Suppressor macrophage (primary cell): ENCODE measurements around the gene ECHDC3.

Experiments used
- DNase-seq, 4 experiments: peaks; one replicate each; pipeline ENCODE4 v3.0.0-alpha.2; 2020 to 2022

The ECHDC3 gene

DNA sequence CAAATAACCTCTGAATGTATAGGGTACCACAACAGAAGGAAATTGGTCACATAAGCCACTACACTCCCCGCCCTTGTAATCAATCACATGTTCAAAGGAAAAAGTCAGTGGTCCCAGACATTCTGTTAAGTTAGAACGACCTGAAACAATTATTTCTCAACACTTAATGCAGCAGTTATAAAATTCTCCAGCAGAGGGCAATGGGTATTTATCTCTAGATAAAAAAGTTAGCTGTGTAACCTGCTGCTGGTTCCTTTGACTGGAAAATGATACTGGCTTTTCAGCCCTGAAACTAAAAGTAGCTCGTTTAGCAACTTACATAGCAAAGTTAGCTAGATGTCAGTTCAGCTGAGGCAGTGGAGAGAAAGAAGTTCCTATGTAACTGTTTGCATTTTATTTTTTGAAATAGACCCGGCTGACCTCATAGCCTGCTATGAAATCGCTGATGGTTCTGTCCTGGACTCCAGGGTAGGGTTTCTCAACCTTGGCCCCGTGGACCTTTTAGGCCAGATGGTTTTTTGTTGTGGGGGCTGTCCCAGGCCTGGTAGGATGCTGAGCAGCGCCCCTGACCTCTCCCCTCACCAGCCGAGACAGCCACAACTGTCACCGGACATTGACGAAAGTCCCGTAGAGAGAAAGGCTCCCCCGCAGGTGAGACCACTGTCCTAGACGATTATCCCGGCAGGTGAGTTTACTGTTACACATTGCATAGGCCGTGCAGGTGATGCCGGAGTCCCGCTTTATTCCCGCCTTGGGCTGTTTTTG, 40.8 kb downstream of the ECHDC3 start:
- peak; percentile 32 to 78 (median 72) for DNase-seq

DNA sequence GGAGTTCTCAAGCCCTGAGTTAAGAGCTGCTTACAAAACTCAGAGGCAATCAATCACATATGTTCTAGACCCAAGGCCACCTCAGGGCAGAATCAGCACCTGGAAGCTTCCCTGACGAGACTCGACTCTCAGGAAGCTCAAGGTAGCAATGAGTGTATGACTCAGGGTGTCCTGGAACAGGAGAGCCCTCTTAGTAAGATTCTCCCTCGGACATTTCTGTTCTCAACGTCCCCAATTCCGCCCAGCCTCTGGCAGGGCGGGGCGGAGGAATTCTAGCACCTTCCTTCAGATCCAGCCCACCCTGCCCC, 41.3 kb downstream of the ECHDC3 start:
- no peak for DNase-seq

DNA sequence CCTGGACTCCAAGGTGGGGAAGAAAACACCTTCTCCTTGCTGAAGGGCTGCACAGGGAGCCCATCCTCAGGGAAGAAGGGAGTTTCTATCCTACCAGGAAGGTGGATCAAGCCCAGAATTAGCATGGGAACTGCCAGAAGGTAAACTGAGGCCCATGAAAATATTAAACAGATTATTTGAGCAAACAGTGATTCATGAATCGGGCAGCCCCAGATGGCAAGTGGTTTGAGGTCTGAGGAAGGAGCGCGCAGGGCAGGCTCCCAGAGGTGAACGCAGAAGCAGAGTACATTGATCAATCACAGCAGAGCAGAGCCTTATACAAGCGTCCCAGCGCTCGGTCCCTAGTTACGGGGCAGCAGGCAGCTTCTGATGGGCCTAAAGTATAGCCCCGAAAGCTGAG, 45.2 kb downstream of the ECHDC3 start:
- no peak for DNase-seq

DNA sequence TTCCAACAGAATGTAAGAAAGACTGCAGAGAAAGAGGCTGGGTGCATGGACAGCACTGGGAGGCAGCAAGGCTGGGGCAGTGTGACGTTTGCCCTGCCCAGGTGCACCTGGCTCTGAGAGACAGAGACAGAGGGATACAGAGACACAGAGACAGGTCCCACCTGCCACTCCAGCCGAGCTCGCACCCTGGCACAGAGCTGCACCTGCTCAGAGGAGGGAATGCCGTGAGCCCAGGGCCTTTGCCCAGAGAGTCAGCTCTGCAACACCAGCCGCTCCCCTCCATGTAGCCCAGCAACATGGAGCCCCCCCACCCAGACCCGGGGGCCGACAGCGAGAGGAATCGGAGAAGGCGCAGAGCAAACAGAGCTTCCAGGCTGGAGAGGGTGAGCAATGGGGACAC, 45.7 kb downstream of the ECHDC3 start:
- DNase-seq = no peak

DNA sequence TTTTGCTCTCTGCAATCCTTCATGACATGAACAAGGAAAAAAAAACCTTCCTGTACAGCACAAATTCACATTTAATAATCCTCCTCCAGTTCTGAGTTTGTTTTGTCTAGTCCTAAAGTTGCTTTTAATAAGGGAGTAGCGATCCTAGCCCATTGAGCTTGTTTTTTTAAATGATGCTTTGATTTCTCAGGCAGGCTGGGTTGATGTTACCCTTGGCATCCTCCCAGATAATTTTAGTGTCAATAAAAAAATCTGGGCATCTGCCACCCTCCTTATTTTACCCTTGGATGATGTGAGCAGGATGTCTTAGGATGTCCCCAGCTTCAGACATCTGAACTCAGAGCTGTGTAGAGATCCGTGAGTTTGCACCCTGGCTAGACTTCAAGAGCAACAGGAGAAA, 47.1 kb downstream of the ECHDC3 start:
- no peak for DNase-seq

DNA sequence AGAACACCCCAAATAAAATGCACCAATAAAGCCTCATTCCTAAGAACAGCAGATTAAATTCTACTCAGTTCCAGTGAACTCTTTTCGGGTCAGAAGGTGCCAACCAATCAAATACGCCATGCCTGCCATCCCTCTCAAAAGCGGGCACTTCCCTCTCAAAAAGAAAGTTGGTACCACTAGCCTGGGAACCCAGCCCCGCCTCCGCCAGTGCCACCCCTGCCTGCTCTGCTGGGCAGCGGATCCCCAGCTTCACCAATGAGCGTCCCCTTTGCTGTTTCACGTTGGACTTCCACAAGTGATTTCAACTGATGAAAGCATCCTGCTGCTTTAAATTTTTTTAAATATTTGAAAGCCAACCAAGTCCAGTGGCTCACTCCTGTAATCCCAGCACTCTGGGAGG, 47.8 kb downstream of the ECHDC3 start:
- no peak for DNase-seq

DNA sequence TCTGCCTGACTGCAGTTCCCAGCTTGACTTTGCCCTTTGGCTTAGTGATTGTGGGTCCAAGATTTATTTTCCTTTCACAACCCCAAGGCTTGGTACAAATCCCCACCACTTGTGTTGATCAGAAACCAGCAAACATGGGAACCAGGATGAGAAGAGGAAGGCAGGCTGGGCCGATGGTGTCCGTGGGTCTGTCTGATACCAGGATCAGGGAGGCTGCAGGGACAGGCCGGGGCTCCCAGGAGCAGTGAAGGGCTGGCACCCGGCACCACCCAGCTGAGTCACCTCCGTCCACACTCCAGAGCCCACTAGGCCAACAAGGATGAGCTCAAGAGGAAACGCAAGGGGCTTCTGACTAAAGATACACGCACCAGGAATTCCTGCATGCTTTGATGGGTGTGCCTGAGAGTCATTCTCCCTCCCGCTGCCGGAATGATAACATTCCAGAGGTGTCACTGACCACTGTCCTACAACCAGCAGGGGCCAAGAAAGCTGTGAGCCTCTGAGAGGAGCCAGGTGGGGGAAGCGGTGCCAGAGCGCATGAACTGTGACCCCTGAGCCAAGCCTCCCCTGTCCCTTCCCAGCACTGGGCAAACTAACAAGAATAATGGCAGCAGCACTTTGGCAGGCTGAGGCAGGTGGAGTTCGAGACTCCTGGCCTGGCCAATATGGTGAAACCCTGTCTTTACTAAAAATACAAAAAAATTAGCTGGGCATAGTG, 51.7 kb downstream of the ECHDC3 start:
- DNase-seq = no peak

DNA sequence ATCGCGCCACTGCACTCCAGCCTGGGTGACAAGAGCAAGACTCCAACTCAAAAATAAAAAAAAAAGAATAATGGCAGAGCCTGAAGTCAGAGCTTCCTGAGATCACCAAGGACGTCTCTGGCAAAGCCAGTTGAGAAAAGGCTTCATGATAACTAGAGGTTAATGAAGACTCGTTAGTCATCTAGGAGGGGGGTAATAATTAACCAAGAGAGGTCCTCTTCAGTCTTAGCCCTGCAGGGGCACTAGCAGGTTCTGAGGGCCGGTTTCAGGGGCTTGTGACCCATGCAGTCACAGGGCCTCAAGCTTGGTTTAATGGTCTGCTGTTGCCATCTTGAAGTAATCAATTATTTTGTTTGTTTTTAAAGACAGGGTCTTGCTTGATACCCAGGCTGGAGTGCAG, 52.4 kb downstream of the ECHDC3 start:
- no peak for DNase-seq

DNA sequence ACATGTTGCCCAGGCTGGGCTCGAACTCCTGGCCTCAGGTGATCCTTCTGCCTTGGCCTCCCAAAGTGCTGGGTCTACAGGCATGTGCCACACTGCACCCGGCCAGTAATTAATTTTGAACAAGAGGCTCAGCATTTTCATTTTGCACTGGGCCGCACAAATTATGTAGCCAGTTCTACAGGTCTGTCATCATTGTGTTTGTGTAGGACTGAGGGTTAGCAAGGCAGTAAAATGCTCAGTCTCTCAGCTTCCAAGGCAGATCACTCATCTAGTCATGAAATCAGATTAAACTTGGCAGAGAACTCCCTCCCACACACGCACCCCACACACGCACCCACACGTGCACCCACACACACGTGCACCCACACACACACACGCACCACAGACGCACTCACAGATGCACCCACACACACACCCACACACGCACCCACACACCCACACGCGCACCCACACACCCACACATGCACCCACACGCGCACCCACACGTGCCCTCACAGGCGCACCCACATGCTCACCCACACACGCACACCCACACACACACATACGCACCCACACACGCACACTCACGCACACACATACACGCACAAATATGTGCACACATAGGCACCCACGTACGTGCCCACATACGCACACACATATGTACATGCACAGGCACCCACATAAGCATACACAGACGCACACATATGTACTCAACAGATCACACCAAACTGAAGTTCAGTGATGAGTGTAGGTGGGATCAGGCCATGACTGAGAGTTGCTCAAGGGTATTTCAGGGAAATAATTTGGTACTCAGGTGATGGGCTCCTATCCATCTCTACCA, 53.1 kb downstream of the ECHDC3 start:
- no peak for DNase-seq

DNA sequence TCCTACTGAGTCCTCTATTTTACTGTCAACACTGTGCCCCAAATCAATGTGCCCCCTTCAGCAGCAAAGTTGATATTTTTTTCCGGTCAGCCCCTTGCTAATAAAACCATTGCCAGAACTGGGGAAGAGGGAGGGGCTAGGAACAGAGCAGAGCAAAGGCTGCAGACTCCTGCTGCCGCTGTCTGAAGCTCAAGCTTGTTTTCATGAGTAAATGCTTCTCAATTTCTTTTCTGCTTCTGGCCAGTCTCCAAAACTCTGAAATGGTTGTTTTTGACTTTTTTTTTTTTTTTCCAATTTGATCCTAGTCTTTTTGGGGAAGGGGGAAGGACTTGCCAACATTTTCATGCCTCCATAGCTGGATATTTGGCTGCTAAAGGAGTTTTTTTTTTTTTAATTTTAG, 54.3 kb downstream of the ECHDC3 start:
- DNase-seq = no peak

DNA sequence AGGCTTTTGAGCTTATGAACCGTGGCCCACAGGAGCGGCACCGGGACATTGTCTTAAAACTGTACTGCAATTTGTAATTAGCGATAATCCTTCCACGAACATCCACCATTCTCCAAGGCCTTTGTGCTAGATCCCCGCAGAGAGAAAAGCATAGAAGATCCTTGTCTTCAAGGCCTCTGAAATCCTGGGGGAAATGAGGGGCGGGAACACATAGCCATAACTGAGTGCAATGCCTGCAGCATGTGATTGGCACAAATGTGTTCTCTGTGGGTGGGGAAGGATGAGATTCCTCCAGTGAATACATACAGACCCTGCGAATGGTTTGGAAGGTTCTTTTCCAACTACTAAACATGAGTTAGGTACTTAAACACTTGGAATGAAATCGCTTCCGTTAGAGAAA, 55.1 kb downstream of the ECHDC3 start:
- no peak for DNase-seq

DNA sequence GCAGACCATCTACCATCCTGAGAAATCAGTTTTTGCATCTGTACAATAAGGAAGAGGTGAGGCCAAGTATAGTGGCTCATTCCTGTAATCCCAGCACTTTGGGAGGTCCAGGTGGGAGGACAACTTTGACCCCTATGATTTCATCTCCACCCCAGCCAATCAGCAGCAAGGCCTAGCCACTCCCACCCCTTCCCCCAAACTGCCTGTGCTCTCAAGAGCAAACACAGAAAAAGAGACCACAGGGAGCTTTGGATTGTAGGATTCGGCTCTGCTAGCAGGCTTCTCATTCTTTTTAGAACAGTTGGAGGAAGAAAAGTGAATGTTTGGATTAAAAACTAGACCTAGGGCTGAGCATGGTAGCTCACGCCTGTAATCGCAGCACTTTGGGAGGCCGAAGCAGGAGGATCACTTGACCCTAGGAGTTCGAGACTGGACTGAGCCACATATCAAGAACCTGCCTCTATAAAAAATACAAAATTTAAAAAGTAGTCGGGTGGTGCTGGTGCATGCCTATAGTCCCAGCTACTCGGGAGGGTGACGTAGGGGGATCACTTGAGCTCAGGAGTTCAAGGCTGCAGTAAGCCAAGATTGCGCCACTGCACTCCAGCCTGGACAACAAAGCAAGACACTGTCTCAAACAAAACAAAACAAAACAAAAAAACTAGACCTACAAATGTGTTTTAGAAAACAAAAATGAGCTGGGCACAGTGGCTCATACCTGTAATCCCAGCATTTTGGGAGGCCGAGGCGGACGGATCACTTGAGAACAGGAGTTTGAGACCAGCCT, 55.9 kb downstream of the ECHDC3 start:
- no peak for DNase-seq

DNA sequence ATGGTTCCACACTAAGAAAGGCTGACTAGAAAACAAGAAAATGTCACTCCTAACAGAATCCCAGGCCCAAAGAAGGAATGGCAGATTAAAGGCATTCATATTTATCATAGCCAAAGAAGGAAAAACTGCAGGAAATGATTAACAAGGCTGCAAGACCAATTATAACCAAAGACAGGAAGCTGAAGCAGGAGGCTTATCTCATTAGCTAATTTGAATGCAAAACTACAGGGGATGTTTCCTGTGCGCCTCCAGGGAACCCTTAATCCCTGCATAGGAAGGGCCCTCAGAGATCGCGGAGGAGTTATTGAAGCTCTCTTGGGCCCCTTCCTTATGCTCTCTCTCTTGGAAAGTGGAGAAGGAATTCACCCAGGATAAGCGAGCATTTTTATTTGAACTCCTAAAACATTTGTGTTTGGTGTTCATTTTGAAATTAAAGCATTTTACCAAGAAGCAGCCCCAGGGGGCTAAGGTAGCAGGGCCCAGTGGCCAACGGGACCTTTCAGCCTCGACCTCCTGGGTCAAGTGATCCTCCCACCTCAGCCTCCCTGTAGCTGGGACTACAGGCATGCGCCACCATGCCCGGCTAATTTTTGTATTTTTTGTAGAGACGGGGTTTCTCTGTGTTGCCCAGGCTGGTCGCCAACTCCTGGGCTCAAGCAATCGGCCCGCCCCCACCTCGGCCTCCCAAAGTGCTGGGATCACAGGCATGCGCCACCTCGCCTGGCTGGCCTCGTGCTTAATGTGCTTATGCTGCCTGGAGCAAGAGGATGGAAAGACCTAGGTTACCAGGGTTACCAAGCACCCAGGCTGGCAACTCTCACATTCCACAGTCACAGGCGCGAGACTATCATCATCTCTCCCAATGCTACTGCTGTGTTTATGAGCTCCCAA, 56.9 kb downstream of the ECHDC3 start:
- DNase-seq = no peak

DNA sequence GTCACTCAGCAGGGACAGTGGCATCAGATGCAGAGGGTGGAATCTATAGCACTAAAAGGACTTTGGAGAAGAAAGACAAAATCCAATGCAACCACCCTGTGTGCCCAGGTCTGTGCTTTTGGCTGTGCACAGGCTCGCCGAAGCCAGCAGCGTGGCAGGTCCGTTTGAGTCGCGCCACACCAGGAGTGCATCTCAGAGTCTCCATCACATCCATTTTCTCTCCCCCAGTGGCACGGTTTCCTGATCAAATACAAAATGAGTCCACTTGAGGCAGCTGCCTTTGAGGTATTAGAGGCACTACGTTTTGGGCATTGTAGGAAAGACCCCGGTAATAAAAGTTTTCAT, 57.5 kb downstream of the ECHDC3 start:
- DNase-seq = no peak

DNA sequence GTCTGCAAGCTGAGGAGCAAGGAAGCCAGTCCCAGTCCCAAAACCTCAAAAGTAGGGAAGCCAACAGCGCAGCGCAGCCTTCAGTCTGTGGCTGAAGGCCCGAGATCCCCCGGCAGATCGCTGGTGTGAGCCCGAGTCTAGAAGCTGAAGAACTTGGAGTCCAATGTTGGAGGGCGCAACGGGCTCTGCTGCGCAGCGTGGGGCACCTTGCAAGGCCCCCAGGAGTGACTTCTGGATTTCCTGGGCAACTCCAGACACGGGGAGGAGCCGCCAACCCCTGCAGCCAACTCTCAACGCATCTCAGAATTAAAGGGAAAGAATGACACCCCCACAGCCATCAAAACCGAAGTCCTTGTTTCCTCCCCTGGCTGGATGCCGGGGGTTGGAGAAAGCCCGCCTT, 62.2 kb downstream of the ECHDC3 start:
- no peak for DNase-seq

DNA sequence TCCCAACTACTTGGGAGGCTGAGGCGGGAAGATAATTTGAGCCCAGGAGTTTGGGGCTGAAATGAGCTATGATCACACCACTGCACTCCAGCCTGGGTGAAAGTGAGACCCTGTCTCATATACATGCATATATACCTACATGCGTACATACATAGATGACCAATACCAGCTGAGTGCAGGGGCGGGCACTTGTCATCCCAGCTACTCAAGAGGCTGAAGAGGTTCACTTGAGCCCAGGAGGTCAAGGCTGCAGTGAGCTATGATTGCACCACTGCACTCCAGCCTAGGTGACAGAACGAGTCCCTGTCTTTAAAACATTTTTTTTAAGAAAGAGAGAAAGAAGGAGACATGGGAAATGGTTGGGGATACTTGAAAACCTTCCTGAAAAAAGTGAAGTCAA, 63.6 kb downstream of the ECHDC3 start:
- DNase-seq = no peak

DNA sequence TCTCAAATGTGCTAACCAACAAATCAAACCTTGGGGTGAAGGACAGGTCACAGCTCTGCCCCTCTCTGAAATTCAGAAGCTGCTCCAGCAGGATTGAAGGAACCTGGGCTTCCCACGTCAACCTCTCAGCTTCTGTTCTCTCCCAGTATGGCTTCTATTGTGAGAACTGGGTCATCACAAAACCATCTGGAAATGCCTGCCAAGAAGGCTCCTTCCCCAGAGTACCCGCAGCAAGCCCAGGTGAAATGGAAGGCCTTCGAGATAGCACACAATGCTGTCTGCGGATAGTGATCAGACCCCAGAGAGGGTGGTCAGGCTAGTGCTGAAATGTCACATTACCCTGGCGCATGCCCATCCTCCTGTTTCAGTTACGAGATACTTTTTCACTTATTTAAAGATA, 64.5 kb downstream of the ECHDC3 start:
- DNase-seq = no peak

DNA sequence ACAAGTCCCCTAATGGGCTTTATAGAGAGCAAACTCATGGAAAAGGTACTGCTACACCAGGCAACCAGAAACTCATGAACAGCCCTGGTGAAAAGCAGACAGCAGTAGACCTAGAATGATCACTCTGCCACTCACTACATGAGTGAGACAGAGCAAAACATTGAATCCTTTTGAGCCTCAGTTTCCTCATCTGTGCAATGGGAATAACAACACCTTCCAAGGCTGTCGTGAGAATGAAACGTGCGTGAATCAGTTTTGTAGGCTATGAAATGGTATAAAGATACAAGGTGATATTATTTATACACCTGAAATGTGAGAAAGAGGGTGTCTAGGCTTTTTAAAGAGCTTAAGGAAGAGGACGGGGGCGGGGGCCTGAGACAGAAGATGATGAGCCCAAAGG, 66.6 kb downstream of the ECHDC3 start:
- DNase-seq = no peak

DNA sequence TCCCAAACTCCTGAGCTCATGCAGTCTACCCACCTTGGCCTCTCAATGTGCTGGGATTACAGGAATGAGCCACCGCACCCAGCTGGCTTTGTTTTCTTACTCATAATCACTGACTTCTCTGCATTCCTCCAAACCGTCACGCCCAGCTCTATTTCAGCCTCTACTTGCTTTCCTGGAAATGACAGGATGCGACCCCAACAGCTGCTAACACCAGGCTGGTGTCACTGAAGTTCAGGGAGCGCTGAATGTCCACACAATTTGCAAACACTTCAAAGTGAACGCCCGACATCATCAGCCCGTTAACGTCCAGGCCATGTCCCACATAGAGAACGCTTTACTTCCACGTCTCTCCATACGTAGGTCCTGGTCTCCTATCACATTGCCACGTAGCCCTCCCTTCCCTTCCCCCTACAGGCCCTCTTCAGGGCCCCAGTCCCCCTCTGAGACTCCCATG, 68.2 kb downstream of the ECHDC3 start:
- no peak for DNase-seq

DNA sequence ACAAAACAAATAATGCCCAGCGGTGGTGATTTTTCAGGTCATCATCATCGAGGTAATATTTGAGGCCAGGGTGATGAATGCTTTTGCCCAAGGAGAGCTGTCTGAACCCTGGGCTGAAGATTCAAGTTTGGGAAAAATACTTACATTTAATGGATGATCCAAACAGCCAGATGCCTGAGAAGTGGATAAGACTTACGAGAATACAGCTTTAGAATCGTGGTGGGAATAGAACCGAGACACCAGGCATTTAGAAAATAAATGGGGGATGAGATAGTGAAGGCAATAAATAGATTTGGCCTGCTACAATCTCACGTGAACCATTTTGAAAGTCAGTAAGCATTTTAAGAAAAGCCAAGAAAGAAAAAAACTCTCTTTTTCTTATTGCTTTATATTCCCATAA, 68.8 kb downstream of the ECHDC3 start:
- DNase-seq = no peak

DNA sequence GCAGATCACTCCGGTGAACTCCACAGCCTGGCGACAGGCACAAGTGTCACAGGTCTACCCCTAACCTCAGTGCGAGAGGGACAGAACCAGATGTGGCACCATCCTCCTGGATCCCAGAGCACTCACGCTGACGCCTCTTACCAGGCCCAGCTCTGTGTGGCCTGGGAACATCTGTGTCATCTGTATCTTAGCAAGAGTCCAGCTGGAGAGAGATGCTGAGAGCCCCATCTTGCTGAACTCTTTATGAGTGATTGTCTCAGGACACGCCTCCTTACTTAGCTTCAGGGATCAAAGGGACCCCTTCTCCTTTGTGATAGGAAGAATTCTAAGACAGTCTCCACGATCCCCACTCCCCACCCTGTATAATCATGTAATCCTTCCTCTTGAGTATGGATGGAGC, 71.0 kb downstream of the ECHDC3 start:
- DNase-seq = no peak
